RWPE1 (cell line): ENCODE measurements around the gene SPANXN3.

Experiments
- CTCF ChIA-PET: fragments of 350-600 bp; sonication (Branson Sonifier 250); formaldehyde crosslinking; extraction: SDS; loops from one replicate; lab custom pipeline; 2021; lab: Yijun Ruan, JAX
- POLR2A ChIA-PET: fragments of 400-600 bp; formaldehyde crosslinking; extraction: SDS; loops from one replicate; lab custom pipeline; 2020; ENCODE audit warnings: antibody characterized with exemption; ENCODE audit not compliant: low non-redundant PET; lab: Yijun Ruan, JAX
- DNase-seq: peaks from one replicate; pipeline ENCODE4 v3.0.0; 2012; ENCODE audit warnings: low spot score
- H3K27ac ChIP-seq: fragments of 450-650 bp; 2 replicates; pipeline ENCODE4 v1.5.1; 2017
- CTCF ChIP-seq: fragments of 450-650 bp; conservative IDR thresholded peaks from 2 replicates; pipeline ENCODE4 v1.5.1; 2017; ENCODE audit warnings: low read depth, mild to moderate bottlenecking

Gene SPANXN3

GRCh38 chrX:143462696-143463095 is 54.6 kb downstream of the SPANXN3 start:
- no peak for DNase-seq
- no peak for TF ChIP-seq CTCF
- CTCF ChIA-PET = no interaction called here
- no peak overlapping the region for H3K27ac ChIP-seq
- POLR2A ChIA-PET = no interaction called here

GRCh38 chrX:143461606-143462005 is 55.7 kb downstream of the SPANXN3 start:
- ChIA-PET CTCF (no interaction called here), POLR2A (no interaction called here)
- H3K27ac ChIP-seq = no peak overlapping the region
- no peak for DNase-seq
- no peak for TF ChIP-seq CTCF
